Heart left ventricle (tissue), 16 donors: ENCODE results near the gene HRH3. TPM values are rescaled to one million over a fixed set of nuclear protein-coding genes. Genes with fewer than 3 reads are reported as not detected.
A peak's percentile ranks its signal among the peaks of the same experiment; 100 is the strongest.

ENCODE experiments used
- ATAC-seq, 4 donors: fragments of 200-7000 bp; cut with Tn5 transposase; one replicate each; pipeline ENCODE4 v1.9.1; 2020 to 2022; ENCODE audit warnings: moderate library complexity in 4 of 4, mild to moderate bottlenecking in 3 of 4, moderate number of reproducible peaks in 1 of 4
- DNase-seq, 5 donors: peaks; one replicate each; pipeline ENCODE4 v3.0.0-alpha.2; 2020
- H3K27ac ChIP-seq, 12 donors: fragments of 200-600 bp; sonication (generic) in 4 of 12; one replicate each; pipeline versions ENCODE4 v1.5.0 to v1.8.0; 2016 to 2022; ENCODE audit warnings: mild to moderate bottlenecking in 2 of 12
- H3K27me3 ChIP-seq, 9 donors: fragments of 200-600 bp; sonication (generic) in 2 of 9; one replicate each; pipeline versions ENCODE4 v1.5.1 to v1.8.0; 2016 to 2022; ENCODE audit warnings: mild to moderate bottlenecking in 3 of 9
- H3K36me3 ChIP-seq, 9 donors: fragments of 200-600 bp; sonication (generic) in 2 of 9; one replicate each; pipeline versions ENCODE4 v1.5.0 to v1.8.0; 2018 to 2022; ENCODE audit warnings: mild to moderate bottlenecking in 2 of 9
- H3K4me1 ChIP-seq, 12 donors: fragments of 200-600 bp; sonication (generic) in 4 of 12; one replicate each; pipeline versions ENCODE4 v1.5.0 to v1.8.0; 2016 to 2022; ENCODE audit warnings: mild to moderate bottlenecking in 3 of 12
- H3K4me3 ChIP-seq, 12 donors: fragments of 200-600 bp; sonication (generic) in 4 of 12; one replicate each; pipeline versions ENCODE4 v1.5.0 to v1.8.0; 2017 to 2022; ENCODE audit warnings: mild to moderate bottlenecking in 9 of 12, moderate library complexity in 4 of 12
- H3K9me3 ChIP-seq, 12 donors: fragments of 200-600 bp; sonication (generic) in 4 of 12; one replicate each; pipeline versions ENCODE4 v1.5.0 to v1.8.0; 2016 to 2022; ENCODE audit warnings: mild to moderate bottlenecking in 1 of 12
- POLR2A ChIP-seq, 2 donors: fragments of 450-650 bp; IDR thresholded peaks; one replicate each; pipeline ENCODE4 v1.6.1; 2017; ENCODE audit warnings: antibody characterized with exemption in 2 of 2, mild to moderate bottlenecking in 2 of 2, moderate library complexity in 2 of 2
- WGBS, 4 donors: extraction: QIAGEN DNeasy Blood & Tissue Kit in 2 of 4; methylation state at CpG; one replicate each; pipeline versions ENCODE4 v1.1.5 to v1.1.7; 2013 to 2018; 5-methylcytosine and 5-hydroxymethylcytosine counted together
- intact Hi-C, 10 donors: fragments of 100-400 bp; cut with DNase I; formaldehyde crosslinking; loops; one replicate each; pipeline versions ENCODE4 v1.11.1 to v1.14.2; 2022
- polyA plus RNA-seq, 2 donors: library from polyadenylated mRNA; stranded (reverse); fragments of 200-250 nt; gene quantifications; one replicate each; pipeline ENCODE4 v1.2.3, GENCODE V29; 2013
- total RNA-seq, 9 donors: library from RNA; depleted of rRNA in 2 of 9; stranded (reverse); fragments of >200 nt in 2 of 9; fragmentation: NEBNext Ultra II Directional in 3 of 9; extraction: Animal tissue kit (Norgen Biotek cat#: 25700) in 3 of 9; gene quantifications; one replicate each; pipeline versions ENCODE4 v1.1.0 to v1.2.4, GENCODE V29; 2016 to 2023
- TF ChIP-seq, protein P1 (sequence below), 12 donors: fragments of 200-600 bp; sonication (generic) in 4 of 12; IDR thresholded peaks; one replicate each; pipeline versions ENCODE4 v1.5.0 to v1.8.0; 2018 to 2022; ENCODE audit warnings: antibody characterized with exemption in 12 of 12, mild to moderate bottlenecking in 5 of 12
- donor health status: ischemic (EF 13 %, LVEDD 7.1; RV severe dilation, severe dysfunction).
- donor health status: healthy with polysubstance abuse.
- donor health status: DM: no; HTN: yes; CAD: no.
- donor health status: DM: no; HTN: no; CAD: no.
- donor health status: ischemic (EF 25% LVEDD 6.9; RV normal size, moderate dysfunction).
- donor health status: ischemic (EF 25% LVEDD 5.7; RV mildly dilated, moderate dysfunction).
- donor health status: healthy.
- donor health status: DM: yes; HTN: yes; CAD: no.
- donor health status: ischemic (EF 35%, LVEDD 5.7; RV mildly dilated, moderate dysfunction).
- donor health status: nonischemic (EF 11% LVEDD 7.7; RV severe dilation, severe dysfunction).
- donor health status: DM: yes; HTN: yes; CAD: no.
- donor health status: PGD.
- donor health status: ischemic (EF 29% LVEDD 5.4; RV normal size, mild dysfunction).
- donor health status: nonischemic (EF 23%, LVEDD 6.1; RV moderate dilation, normal function).

The HRH3 gene
- total and polyA plus RNA-seq, 11 donors = not detected

DNA sequence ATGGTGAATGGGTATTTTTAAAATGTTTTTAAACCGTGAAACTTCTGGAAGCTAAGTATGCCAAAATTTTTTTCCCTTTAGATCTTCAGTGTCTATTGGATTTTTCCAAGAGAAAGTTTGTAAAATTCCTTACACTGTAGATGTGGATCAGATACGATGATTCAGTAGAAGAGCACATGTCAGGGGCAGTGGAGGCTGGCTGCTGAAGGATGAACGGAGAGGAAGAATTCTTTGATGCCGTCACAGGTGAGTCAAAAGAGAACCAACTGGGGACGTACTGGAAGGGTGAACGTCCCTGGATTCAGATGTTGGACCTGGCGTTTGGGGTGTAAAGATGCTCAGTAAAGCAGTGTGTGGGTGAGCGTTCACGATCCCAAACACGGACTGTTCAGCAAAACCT, 35.9 kb upstream of the HRH3 start:
- 86 to 95% (median 94%) methylated on average over 10 of the region's 10 CpGs for WGBS, 4 donors
- no peak overlapping the region for H3K4me3 ChIP-seq
- H3K36me3 ChIP-seq = peaks cover 0 to 54% (median 40%) of the 10 kb centered on the region in 9 donors
- TF ChIP-seq POLR2A (IDR thresholded peaks at IDR 0.05) = no peak
- TF ChIP-seq, protein P1, sequence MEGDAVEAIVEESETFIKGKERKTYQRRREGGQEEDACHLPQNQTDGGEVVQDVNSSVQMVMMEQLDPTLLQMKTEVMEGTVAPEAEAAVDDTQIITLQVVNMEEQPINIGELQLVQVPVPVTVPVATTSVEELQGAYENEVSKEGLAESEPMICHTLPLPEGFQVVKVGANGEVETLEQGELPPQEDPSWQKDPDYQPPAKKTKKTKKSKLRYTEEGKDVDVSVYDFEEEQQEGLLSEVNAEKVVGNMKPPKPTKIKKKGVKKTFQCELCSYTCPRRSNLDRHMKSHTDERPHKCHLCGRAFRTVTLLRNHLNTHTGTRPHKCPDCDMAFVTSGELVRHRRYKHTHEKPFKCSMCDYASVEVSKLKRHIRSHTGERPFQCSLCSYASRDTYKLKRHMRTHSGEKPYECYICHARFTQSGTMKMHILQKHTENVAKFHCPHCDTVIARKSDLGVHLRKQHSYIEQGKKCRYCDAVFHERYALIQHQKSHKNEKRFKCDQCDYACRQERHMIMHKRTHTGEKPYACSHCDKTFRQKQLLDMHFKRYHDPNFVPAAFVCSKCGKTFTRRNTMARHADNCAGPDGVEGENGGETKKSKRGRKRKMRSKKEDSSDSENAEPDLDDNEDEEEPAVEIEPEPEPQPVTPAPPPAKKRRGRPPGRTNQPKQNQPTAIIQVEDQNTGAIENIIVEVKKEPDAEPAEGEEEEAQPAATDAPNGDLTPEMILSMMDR (IDR thresholded peaks at IDR 0.05) = no peak
- no peak overlapping the region for H3K27ac ChIP-seq
- peaks cover 0 to 34% (median 16%) of the 10 kb centered on the region in 12 donors for H3K4me1 ChIP-seq
- intact Hi-C loops = no loop called here
- no peaks in the 10 kb centered on the region for H3K9me3 ChIP-seq
- H3K27me3 ChIP-seq = no peaks in the 10 kb centered on the region
- ATAC-seq = no peak
- DNase-seq = no peak

GRCh38 chr20:62254021-62254724, 34.1 kb upstream of the HRH3 start:
- TF ChIP-seq, protein P1 (IDR thresholded peaks at IDR 0.05) = no peak
- no peak for TF ChIP-seq POLR2A (IDR thresholded peaks at IDR 0.05)
- WGBS, 4 donors = 60 to 66% (median 63%) methylated on average over 17 to 24 of the region's 24 CpGs
- no peaks in the 10 kb centered on the region for H3K27me3 ChIP-seq
- H3K9me3 ChIP-seq = no peaks in the 10 kb centered on the region
- DNase-seq (peak in 1 of 5 donors; percentile 48), ATAC-seq (peak in 2 of 4 donors; percentile 8 to 22)
- intact Hi-C loops = no loop called here
- peaks cover 0 to 36% (median 22%) of the 10 kb centered on the region in 9 donors for H3K36me3 ChIP-seq
- H3K4me1 ChIP-seq = peaks cover 0 to 39% (median 16%) of the 10 kb centered on the region in 12 donors
- H3K4me3 ChIP-seq = no peak overlapping the region
- peak overlapping the region in 1 of 12 donors; percentile 10 for H3K27ac ChIP-seq

- WGBS, 4 donors = 90 to 93% (median 92%) methylated on average over 6 of the region's 6 CpGs
- no peaks in the 10 kb centered on the region for H3K27me3 ChIP-seq
- ATAC-seq (no peak), DNase-seq (no peak)
- intact Hi-C loops = no loop called here
- peaks cover 0 to 35% (median 13%) of the 10 kb centered on the region in 12 donors for H3K4me1 ChIP-seq
- TF ChIP-seq POLR2A (IDR thresholded peaks at IDR 0.05) = no peak
- TF ChIP-seq, protein P1 (IDR thresholded peaks at IDR 0.05) = no peak
- H3K4me3 ChIP-seq = no peak overlapping the region
- H3K9me3 ChIP-seq = no peaks in the 10 kb centered on the region
- peaks cover 0 to 30% (median 19%) of the 10 kb centered on the region in 9 donors for H3K36me3 ChIP-seq
- no peak overlapping the region for H3K27ac ChIP-seq
Observed at GRCh38 chr20:62253398-62253797, 33.3 kb upstream of the HRH3 start.

GRCh38 chr20:62252342-62252966, 32.4 kb upstream of the HRH3 start:
- ATAC-seq = no peak
- H3K4me3 ChIP-seq = no peak overlapping the region
- H3K4me1 ChIP-seq = peaks cover 0 to 36% (median 10%) of the 10 kb centered on the region in 12 donors
- H3K27ac ChIP-seq = no peak overlapping the region
- no peaks in the 10 kb centered on the region for H3K9me3 ChIP-seq
- WGBS, 4 donors = 83 to 88% (median 86%) methylated on average over 26 of the region's 26 CpGs
- peak in 1 of 5 donors; percentile 49 for DNase-seq
- H3K27me3 ChIP-seq = no peaks in the 10 kb centered on the region
- intact Hi-C loops = no loop called here
- H3K36me3 ChIP-seq = peaks cover 0 to 22% (median 16%) of the 10 kb centered on the region in 9 donors
- TF ChIP-seq, protein P1 (IDR thresholded peaks at IDR 0.05) = no peak
- TF ChIP-seq POLR2A (IDR thresholded peaks at IDR 0.05) = no peak
